ENCODE data around the gene STPG4.
"Not testable (repeated sequence)": the region's sequence is repeated elsewhere in the genome, so short reads cannot be mapped to it uniquely, and the experiment has no call there.

STPG4 gene

DNA sequence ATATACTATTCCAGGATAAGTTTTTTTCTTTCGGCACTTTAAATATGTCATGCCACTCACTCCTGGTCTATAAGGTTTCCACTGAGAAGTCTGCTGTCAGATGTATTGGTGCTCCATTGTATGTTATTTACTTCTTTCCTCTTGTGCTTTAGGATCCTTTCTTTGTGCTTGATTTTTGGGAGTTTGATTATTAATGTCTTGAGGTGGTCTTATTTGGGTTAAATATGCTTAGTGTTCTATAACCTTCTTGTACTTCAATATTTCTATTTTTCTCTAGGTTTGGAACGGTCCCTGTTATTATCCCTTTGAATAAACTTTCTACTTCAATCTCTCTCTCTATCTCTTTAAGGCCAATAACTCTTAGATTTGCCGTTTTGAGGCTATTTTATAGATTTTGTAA is 28.3 kb downstream of the STPG4 start:
- no peak for DNase-seq (ENCODE audit: low spot score)

DNA sequence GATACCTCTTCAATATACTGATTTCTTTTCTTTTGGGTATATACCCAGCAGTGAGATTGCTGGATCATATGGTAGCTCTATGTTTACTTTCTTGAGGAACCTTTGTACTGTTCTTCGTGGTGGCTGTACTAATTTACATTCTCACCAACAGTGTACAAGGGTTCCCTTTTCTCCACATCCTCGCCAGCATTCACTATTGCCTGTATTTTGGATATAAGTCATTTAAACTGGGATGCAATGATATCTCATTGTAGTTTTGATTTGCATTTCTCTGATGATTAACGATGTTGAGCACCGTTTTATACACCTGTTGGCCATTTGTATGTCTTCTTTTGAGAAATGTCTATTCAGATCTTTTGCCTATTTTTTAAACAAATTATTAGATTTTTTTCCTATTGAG is 30.4 kb downstream of the STPG4 start:
- DNase-seq (ENCODE audit: low spot score) = not testable (repeated sequence)

DNA sequence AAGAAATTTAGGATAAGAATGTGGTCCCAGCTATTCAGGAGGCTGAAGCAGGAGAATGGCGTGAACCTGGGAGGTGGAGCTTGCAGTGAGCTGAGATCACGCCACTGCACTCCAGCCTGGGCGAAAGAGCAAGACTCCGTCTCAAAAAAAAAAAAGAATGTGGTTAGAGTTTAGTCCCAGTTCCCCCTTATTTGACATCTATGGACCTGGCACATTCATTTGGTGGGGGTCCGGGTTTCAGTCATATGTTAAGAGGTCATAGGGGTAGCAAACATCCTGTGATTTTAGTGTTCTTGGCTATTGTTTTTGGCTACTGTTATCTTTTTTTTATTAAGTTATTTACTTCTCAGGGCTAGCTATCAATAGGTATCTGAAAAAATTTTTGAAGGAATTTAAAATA is 34.7 kb downstream of the STPG4 start:
- DNase-seq (ENCODE audit: low spot score) = not testable (repeated sequence)

DNA sequence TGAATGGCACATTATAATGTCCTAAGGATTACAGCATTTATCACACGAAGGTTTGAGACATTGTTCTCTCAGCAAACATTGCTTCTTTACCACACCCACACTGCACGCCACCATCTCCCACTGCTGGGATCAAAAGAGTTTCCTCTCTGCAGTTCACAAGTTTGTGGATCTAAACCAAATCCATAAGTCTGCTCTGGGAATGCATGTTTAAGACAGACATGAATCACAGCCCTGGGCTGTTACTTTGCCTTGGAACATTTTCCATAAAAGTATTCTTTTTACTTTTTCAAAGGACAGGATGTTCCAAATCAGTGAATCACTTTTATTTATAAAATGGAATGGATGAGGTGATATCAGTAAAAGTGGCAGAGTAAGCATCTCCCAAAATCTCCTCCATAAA is 36.1 kb downstream of the STPG4 start:
- DNase-seq (ENCODE audit: low spot score) = no peak

DNA sequence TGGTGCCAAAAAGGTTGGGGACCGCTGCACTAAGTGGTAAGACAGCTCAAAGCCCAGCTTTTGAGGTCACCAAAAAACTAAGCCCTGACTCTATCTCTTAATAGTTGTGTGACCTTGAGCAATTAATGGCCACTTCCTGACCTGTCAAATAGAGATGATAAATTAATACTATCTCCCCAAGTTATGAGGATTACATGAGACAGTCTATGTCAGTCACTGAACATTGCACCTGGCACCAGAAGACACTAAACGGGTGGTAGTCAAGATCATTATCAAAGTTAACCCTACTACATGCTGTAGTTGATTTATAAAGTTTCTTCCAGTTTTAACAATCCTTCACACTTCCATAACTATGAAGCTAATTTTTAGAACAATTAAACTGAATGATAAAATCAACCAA is 36.5 kb downstream of the STPG4 start:
- DNase-seq (ENCODE audit: low spot score) = no peak

- no peak for DNase-seq (ENCODE audit: low spot score)
Observed at GRCh38 chr2:47112665-47113435, 42.3 kb downstream of the STPG4 start.

GRCh38 chr2:47109680-47110079 is 45.4 kb downstream of the STPG4 start:
- DNase-seq (ENCODE audit: low spot score) = no peak

DNA sequence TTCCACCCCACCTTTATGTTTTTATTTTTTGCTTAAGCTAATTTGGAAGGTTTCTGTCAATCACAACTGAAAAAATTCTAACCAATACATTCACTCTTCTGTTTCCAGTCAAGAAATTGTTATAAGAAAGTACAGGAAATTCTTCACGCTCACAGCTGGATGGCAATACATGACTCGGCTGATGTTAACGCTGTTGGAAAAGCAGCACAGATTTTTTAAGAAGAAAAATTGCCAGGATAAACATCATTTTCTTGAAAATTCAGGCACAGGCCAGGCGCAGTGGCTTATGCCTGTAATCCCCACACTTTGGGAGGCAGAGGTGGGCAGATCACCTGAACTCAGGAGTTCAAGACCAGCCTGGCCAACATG is 46.1 kb downstream of the STPG4 start:
- no peak for DNase-seq (ENCODE audit: low spot score)

DNA sequence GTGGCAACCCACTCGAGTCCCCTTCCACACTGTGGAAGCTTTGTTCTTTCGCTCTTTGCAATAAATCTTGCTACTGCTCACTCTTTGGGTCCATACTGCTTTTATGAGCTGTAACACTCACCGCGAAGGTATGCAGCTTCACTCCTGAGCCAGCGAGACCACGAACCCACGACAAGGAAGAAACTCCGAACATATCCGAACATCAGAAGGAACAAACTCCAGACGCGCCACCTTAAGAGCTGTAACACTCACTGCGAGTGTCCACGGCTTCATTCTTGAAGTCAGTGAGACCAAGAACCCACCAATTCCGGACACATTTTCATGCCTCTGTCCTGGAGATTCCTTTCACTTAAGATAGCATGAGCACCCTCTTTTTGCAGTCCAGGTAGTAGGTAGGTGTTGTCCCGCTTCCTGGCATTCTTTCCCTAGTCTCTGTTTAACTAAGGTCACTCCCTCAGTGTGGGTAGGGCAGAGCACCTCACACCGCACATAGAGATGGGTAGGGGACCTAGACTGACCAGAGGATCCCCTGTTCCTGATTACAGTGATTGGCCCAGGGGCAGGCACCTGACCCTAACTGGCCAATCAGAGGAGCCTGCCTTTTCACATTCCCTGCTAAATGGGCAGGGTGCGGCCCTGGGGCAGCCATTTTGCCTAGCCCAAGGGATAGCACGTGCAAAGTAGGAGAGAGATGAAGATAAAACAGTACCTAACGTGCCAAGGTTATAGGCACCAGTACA is 46.7 kb downstream of the STPG4 start:
- not testable (repeated sequence) for DNase-seq (ENCODE audit: low spot score)

- DNase-seq (ENCODE audit: low spot score) = not testable (repeated sequence)
Observed at GRCh38 chr2:47107201-47107600, 47.9 kb downstream of the STPG4 start.

DNA sequence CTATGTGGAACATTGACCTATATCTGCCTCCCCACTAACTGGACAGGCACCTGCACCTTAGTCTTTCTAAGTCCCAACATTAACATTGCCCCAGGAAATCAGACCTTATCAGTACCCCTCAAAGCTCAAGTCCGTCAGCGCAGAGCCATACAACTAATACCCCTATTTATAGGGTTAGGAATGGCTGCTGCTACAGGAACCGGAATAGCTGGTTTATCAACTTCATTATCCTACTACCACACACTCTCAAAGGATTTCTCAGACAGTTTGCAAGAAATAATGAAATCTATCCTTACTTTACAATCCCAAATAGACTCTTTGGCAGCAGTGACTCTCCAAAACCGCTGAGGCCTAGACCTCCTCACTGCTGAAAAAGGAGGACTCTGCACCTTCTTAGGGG is 48.9 kb downstream of the STPG4 start:
- DNase-seq (ENCODE audit: low spot score) = not testable (repeated sequence)

DNA sequence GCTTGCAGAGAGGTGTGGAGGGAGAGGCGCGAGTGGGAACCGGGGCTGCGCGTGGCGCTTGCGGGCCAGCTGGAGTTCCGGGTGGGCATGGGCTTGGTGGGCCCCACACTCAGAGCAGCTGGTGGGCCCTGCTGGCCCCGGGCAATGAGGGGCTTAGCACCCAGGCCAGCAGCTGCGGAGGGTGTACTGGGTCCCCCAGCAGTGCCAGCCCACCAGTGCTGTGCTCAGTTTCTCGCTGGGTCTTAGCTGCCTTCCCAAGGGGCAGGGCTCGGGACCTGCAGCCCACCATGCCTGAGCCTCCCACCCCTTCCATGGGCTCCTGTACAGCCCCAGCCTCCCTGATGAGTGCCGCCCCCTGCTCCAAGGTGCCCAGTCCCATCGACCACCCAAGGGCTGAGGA is 55.4 kb downstream of the STPG4 start:
- not testable (repeated sequence) for DNase-seq (ENCODE audit: low spot score)

- no peak for DNase-seq (ENCODE audit: low spot score)
Observed at GRCh38 chr2:47098953-47099352, 56.2 kb downstream of the STPG4 start.

DNA sequence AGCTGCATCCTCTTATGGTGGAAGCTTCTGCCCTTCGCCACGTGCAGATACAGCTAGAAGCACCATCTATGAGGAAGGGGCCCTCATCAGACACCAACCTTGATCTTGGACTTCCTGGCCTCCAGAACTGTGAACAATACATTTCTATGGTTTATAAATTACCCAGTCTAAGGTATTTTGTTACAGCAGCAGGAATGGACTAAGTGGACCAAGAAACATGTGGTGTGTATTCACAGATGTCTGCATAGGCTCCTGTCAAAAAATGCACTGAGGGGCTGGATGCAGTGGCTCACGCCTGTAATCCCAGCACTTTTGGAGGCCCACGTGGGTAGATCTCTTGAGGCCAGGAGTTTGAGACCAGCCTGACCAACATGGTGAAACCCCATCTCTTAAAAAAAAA is 57.5 kb downstream of the STPG4 start:
- no peak for DNase-seq (ENCODE audit: low spot score)

- no peak for DNase-seq (ENCODE audit: low spot score)
Observed at GRCh38 chr2:47096451-47096850, 58.7 kb downstream of the STPG4 start.

DNA sequence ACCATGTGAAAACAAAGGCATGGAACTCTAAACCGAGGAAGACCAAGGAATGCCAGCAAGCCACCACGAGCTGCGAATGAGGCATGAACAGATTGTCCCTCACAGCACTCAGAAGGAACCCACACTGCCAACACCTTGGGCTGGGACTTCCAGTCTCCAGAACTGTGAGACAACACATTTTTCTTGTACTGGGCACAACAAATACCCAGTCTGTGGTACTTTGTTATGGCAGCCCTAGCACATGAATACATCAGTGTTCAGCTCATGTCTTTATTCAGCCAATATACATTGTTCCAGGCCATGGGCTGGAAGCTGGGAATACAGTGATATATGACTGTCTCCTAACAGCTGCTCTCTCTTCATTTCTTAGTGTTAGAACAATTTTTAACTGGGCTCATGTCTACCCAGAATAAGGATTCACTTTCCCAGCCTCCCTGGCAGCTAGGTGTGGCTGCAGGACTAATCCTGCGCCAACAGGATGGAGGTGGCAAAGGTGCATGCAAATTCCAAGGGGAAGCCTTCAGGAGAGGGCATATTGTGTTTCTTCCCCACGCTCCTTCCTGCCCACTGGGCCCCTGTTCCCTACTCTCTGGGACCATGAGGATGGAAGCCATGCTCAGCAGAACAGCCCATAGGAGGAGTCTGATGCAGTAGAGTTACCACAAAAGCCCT is 59.6 kb downstream of the STPG4 start:
- DNase-seq (ENCODE audit: low spot score) = no peak

- no peak for DNase-seq (ENCODE audit: low spot score)
Observed at GRCh38 chr2:47094511-47095142, 60.5 kb downstream of the STPG4 start.

DNA sequence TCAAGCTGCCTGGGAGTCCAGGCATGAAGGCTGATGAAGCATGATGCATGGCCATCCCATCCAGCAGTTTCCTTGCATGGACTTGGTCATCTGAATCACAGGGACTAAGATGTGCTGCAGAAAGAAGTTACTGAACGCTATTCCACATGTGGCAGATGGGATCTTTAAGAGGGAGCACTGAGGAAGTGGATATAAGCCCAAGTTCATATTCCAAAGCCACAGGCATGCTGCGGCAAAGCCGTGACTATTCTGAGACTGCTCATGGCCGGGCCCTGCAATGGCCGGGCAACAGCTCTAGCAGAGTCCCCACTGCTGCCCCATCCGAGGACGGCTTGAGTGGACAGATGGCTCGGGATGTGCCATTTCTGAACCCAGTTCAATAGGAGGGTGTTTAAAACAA is 61.5 kb downstream of the STPG4 start:
- DNase-seq (ENCODE audit: low spot score) = no peak

DNA sequence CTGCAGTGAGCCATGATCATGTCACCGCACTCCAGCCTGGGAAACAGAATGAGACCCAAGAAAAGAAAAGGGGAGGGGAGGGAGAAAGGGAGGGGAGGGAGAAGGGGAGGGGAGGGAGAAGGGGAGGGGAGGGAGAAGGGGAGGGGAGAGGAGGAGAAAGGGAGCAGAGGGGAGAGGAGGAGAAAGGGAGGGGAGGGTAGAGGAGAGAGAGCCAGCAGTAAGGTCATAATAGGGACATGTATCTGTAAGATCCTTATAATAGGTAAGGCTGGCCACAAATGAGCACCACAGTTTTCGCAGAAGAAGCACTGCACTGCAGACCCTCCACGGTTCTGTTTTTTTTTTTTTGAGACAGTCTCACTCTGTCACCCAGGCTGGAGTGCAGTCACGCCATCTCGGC is 62.6 kb downstream of the STPG4 start:
- DNase-seq (ENCODE audit: low spot score) = no peak

DNA sequence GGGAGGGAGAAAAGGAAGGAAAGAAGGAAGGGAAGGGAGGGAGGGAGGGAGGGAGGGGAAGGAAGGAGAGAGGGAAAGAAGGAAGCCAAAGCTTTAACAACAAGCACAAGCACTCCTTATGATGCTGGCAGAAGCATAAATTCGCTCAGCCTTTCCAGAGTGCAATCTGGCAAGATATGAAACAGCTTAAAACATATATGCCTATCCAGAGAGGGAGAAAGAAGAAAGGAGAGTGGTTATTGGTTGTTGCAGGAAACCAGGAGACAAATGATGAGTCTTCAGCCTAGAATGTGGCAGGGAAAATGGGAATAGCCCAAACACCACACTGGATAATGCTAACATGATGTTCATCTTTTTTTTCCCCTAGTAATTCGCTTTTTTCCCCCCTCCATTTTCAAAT is 64.0 kb downstream of the STPG4 start:
- DNase-seq (ENCODE audit: low spot score) = no peak

DNA sequence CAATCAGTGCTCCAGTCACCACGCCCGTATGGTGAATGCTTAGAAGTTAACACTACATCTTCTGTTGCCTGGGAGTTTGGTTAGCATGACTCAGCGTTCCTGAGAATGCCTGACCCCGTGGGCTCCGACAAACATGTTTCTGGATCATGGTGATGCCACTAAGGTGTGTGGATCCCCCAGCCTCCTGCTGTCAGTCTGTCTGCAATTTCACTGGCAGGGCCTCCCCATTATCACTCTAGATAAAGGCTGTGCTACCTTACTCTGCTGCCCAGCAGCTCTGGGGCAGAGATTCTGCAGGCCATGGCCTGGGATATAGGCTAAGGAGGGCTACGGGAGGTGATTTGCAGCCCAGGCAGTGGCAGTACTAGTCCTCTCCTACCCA is 66.0 kb downstream of the STPG4 start:
- DNase-seq (ENCODE audit: low spot score) = no peak

GRCh38 chr2:47088371-47089082 is 66.6 kb downstream of the STPG4 start:
- DNase-seq (ENCODE audit: low spot score) = no peak

Data from activated CD4-positive, alpha-beta T cell treated with anti-CD3 and anti-CD28 coated beads, Interleukin-2, Interleukin-4, amounts not matched to agents 100 ng/mL and 50 ng/mL, durations not matched to agents 16 hours and 8 hours (primary cell).